GM23338 (cell line): ENCODE measurements around the gene SH3BP4. TPM values are rescaled to one million over a fixed set of nuclear protein-coding genes. Genes with fewer than 3 reads are reported as not detected.

Experiments used
- ATAC-seq: fragments of 200-7000 bp; cut with Tn5 transposase; 3 replicates; pipeline ENCODE4 v1.9.1; 2020
- DNase-seq: peaks from one replicate; pipeline ENCODE4 v3.0.0-alpha.2; 2015; ENCODE audit warnings: low spot score
- H2AFZ ChIP-seq: fragments of 200-600 bp; sonication (generic); 2 replicates; pipeline ENCODE4 v1.8.0; 2016; ENCODE audit warnings: antibody characterized with exemption, mild to moderate bottlenecking, moderate library complexity
- H3F3A ChIP-seq: fragments of 200-600 bp; sonication (generic); replicated peaks from 2 replicates; pipeline ENCODE4 v1.8.0; 2017; ENCODE audit warnings: antibody characterized with exemption, mixed run types, low read depth
- H3K27ac ChIP-seq: fragments of 200-600 bp; sonication (generic); 2 replicates; pipeline ENCODE4 v1.6.1; 2016; ENCODE audit warnings: low read depth
- H3K27me3 ChIP-seq: fragments of 200-600 bp; sonication (generic); 2 replicates; pipeline ENCODE4 v1.8.0; 2016; ENCODE audit warnings: mild to moderate bottlenecking, mixed run types, moderate library complexity; ENCODE audit not compliant: insufficient read depth
- H3K36me3 ChIP-seq: fragments of 200-600 bp; sonication (generic); 2 replicates; pipeline ENCODE4 v1.8.0; 2016; ENCODE audit warnings: mild to moderate bottlenecking; ENCODE audit not compliant: insufficient read depth
- H3K4me1 ChIP-seq: fragments of 200-600 bp; sonication (generic); 2 replicates; pipeline ENCODE4 v1.8.0; 2016; ENCODE audit warnings: mild to moderate bottlenecking, moderate library complexity; ENCODE audit not compliant: insufficient read depth
- H3K4me2 ChIP-seq: fragments of 200-600 bp; sonication (generic); 2 replicates; pipeline ENCODE4 v1.7.1; 2017; ENCODE audit warnings: mixed run types
- H3K4me3 ChIP-seq: fragments of 200-600 bp; sonication (generic); 2 replicates; pipeline ENCODE4 v1.6.1; 2016; ENCODE audit warnings: mixed run types
- H3K79me2 ChIP-seq: fragments of 200-600 bp; sonication (generic); replicated peaks from 2 replicates; pipeline ENCODE4 v1.8.0; 2017; ENCODE audit warnings: mild to moderate bottlenecking; ENCODE audit not compliant: insufficient read depth
- H3K9me2 ChIP-seq: fragments of 200-600 bp; sonication (generic); 2 replicates; pipeline ENCODE4 v1.8.0; 2017; ENCODE audit not compliant: insufficient read depth
- H4K20me1 ChIP-seq: fragments of 200-600 bp; sonication (generic); replicated peaks from 2 replicates; pipeline ENCODE4 v1.8.0; 2017; ENCODE audit warnings: mild to moderate bottlenecking; ENCODE audit not compliant: insufficient read depth
- H3K27ac Mint-ChIP-seq: 2 replicates; pipeline ENCODE4 v1.8.0; 2020; ENCODE audit warnings: inconsistent platforms, mild to moderate bottlenecking, moderate library complexity, mixed read lengths
- H3K27me3 Mint-ChIP-seq: 3 replicates; pipeline ENCODE4 v1.8.0; 2022; ENCODE audit warnings: low read depth, mild to moderate bottlenecking, moderate library complexity, mixed read lengths, inconsistent platforms; ENCODE audit not compliant: insufficient read depth, poor library complexity
- H3K36me3 Mint-ChIP-seq: 3 replicates; pipeline ENCODE4 v1.8.0; 2021; ENCODE audit warnings: low read depth, mild to moderate bottlenecking, inconsistent platforms, moderate library complexity, mixed read lengths
- H3K4me1 Mint-ChIP-seq: 3 replicates; pipeline ENCODE4 v1.8.0; 2020; ENCODE audit warnings: mild to moderate bottlenecking, inconsistent platforms, mixed read lengths
- H3K4me3 Mint-ChIP-seq: 3 replicates; pipeline ENCODE4 v1.8.0; 2021; ENCODE audit warnings: moderate library complexity, mild to moderate bottlenecking, inconsistent platforms, mixed read lengths
- H3K9me3 Mint-ChIP-seq: 3 replicates; pipeline ENCODE4 v1.8.0; 2020; ENCODE audit warnings: moderate library complexity, mild to moderate bottlenecking, inconsistent platforms, mixed read lengths
- CREB1 ChIP-seq: fragments of 250-450 bp; sonication (Bioruptor Pico); IDR thresholded peaks from 2 replicates; pipeline ENCODE4 v1.5.0; 2020; ENCODE audit warnings: low read depth, mild to moderate bottlenecking, moderate library complexity
- CTCF ChIP-seq, 2 experiments: fragments of 200-600 bp in 1 of 2; sonication (generic) in 1 of 2; conservative IDR thresholded peaks; 2 replicates each; pipeline versions ENCODE4 v1.5.1 to v1.6.1; 2016 to 2017; ENCODE audit warnings: antibody characterized with exemption in 2 of 2, low read depth in 2 of 2, mild to moderate bottlenecking in 2 of 2, moderate library complexity in 1 of 2
- ETS1 ChIP-seq: IDR thresholded peaks from 2 replicates; pipeline ENCODE4 v1.6.1; 2016; ENCODE audit warnings: antibody characterized with exemption
- EZH2 ChIP-seq: fragments of 200-600 bp; sonication (generic); IDR thresholded peaks from one replicate; pipeline ENCODE4 v1.8.0; 2017; ENCODE audit warnings: antibody characterized with exemption, mild to moderate bottlenecking, low read depth; ENCODE audit not compliant: unreplicated experiment
- EZH2phosphoT487 ChIP-seq: fragments of 200-600 bp; sonication (generic); IDR thresholded peaks from one replicate; pipeline ENCODE4 v1.8.1; 2018; ENCODE audit warnings: antibody characterized with exemption; ENCODE audit not compliant: unreplicated experiment
- JUNB ChIP-seq: IDR thresholded peaks from one replicate; pipeline ENCODE4 v1.6.1; 2016; ENCODE audit warnings: antibody characterized with exemption; ENCODE audit not compliant: unreplicated experiment
- NANOG ChIP-seq: IDR thresholded peaks from 2 replicates; pipeline ENCODE4 v1.6.1; 2016; ENCODE audit warnings: antibody characterized with exemption, borderline replicate concordance
- POLR2AphosphoS5 ChIP-seq: IDR thresholded peaks from 2 replicates; pipeline ENCODE4 v1.6.1; 2016; ENCODE audit warnings: antibody characterized with exemption, low read depth
- STAT1 ChIP-seq: IDR thresholded peaks from one replicate; pipeline ENCODE4 v1.6.1; 2016; ENCODE audit warnings: antibody characterized with exemption; ENCODE audit not compliant: unreplicated experiment
- ZNF114 ChIP-seq: fragments of 250-450 bp; sonication (Bioruptor Pico); IDR thresholded peaks from 2 replicates; pipeline ENCODE4 v1.5.0; 2020; ENCODE audit warnings: mild to moderate bottlenecking, moderate library complexity
- ZNF331 ChIP-seq: fragments of 250-450 bp; sonication (Bioruptor Pico); IDR thresholded peaks from 2 replicates; pipeline ENCODE4 v1.5.0; 2020; ENCODE audit warnings: low read depth, mild to moderate bottlenecking, moderate library complexity
- polyA plus RNA-seq: library from polyadenylated mRNA; unstranded; fragments of >200 nt; fragmentation: Nextera tagmentation; extraction: Ambion mirVana; gene quantifications from 2 replicates; pipeline ENCODE4 v1.2.1, GENCODE V29; 2016
- total RNA-seq: library from RNA; depleted of rRNA; stranded (reverse); fragments of >200 nt; shearing (Covaris generic); gene quantifications from 2 replicates; pipeline ENCODE4 v1.2.3, GENCODE V29; 2014
- TF ChIP-seq, protein P1 (sequence below): fragments of 250-450 bp; sonication (Bioruptor Pico); IDR thresholded peaks from 2 replicates; pipeline ENCODE4 v1.5.0; 2020; ENCODE audit warnings: mild to moderate bottlenecking, moderate library complexity
- TF ChIP-seq, protein P2 (sequence below): IDR thresholded peaks from one replicate; pipeline ENCODE4 v1.6.1; 2018; ENCODE audit warnings: antibody characterized with exemption; ENCODE audit not compliant: unreplicated experiment

The SH3BP4 gene
- total and polyA plus RNA-seq, 2 experiments from 2014 or later = 15.6 to 50.9 TPM

GRCh38 chr2:234930397-234930796 is 21.4 kb upstream of the SH3BP4 start:
- Histone ChIP-seq H3K4me2 (no peak overlapping the region), H4K20me1 (no peaks in the 10 kb centered on the region), H3K4me3 (no peak overlapping the region), H2AFZ (no peak overlapping the region), H3K79me2 (no peaks in the 10 kb centered on the region), H3K27ac (no peak overlapping the region), H3K4me1 (peaks cover 23% of the 10 kb centered on the region), H3K9me2 (0 out of 2 replicates have a peak, but pooled peaks cover 4% of the 10 kb centered on the region), H3K36me3 (no peaks in the 10 kb centered on the region), H3F3A (no peaks in the 10 kb centered on the region), H3K27me3 (no peaks in the 10 kb centered on the region)
- H3K4me3 Mint-ChIP-seq = no peak overlapping the region
- no peaks in the 10 kb centered on the region; the same call in 1 of the 3 replicates for H3K9me3 Mint-ChIP-seq
- no peaks in the 10 kb centered on the region for H3K36me3 Mint-ChIP-seq
- H3K27me3 Mint-ChIP-seq = peaks cover 7% of the 10 kb centered on the region
- H3K4me1 Mint-ChIP-seq = peaks cover 25% of the 10 kb centered on the region
- H3K27ac Mint-ChIP-seq = no peak overlapping the region
- ATAC-seq (no peak), DNase-seq (no peak)
- TF ChIP-seq ZNF331 (CRISPR knock-in tag) (no peak), JUNB (no peak), NANOG (no peak), POLR2AphosphoS5 (no peak), EZH2phosphoT487 (no peak), ZNF114 (no peak), ETS1 (no peak), EZH2 (no peak), STAT1 (no peak), CREB1 (CRISPR knock-in tag) (no peak), CTCF (conservative IDR thresholded peaks at IDR 0.05; ENCODE audit: low read depth in 2 of 2) (no peak)
- TF ChIP-seq, protein P1, sequence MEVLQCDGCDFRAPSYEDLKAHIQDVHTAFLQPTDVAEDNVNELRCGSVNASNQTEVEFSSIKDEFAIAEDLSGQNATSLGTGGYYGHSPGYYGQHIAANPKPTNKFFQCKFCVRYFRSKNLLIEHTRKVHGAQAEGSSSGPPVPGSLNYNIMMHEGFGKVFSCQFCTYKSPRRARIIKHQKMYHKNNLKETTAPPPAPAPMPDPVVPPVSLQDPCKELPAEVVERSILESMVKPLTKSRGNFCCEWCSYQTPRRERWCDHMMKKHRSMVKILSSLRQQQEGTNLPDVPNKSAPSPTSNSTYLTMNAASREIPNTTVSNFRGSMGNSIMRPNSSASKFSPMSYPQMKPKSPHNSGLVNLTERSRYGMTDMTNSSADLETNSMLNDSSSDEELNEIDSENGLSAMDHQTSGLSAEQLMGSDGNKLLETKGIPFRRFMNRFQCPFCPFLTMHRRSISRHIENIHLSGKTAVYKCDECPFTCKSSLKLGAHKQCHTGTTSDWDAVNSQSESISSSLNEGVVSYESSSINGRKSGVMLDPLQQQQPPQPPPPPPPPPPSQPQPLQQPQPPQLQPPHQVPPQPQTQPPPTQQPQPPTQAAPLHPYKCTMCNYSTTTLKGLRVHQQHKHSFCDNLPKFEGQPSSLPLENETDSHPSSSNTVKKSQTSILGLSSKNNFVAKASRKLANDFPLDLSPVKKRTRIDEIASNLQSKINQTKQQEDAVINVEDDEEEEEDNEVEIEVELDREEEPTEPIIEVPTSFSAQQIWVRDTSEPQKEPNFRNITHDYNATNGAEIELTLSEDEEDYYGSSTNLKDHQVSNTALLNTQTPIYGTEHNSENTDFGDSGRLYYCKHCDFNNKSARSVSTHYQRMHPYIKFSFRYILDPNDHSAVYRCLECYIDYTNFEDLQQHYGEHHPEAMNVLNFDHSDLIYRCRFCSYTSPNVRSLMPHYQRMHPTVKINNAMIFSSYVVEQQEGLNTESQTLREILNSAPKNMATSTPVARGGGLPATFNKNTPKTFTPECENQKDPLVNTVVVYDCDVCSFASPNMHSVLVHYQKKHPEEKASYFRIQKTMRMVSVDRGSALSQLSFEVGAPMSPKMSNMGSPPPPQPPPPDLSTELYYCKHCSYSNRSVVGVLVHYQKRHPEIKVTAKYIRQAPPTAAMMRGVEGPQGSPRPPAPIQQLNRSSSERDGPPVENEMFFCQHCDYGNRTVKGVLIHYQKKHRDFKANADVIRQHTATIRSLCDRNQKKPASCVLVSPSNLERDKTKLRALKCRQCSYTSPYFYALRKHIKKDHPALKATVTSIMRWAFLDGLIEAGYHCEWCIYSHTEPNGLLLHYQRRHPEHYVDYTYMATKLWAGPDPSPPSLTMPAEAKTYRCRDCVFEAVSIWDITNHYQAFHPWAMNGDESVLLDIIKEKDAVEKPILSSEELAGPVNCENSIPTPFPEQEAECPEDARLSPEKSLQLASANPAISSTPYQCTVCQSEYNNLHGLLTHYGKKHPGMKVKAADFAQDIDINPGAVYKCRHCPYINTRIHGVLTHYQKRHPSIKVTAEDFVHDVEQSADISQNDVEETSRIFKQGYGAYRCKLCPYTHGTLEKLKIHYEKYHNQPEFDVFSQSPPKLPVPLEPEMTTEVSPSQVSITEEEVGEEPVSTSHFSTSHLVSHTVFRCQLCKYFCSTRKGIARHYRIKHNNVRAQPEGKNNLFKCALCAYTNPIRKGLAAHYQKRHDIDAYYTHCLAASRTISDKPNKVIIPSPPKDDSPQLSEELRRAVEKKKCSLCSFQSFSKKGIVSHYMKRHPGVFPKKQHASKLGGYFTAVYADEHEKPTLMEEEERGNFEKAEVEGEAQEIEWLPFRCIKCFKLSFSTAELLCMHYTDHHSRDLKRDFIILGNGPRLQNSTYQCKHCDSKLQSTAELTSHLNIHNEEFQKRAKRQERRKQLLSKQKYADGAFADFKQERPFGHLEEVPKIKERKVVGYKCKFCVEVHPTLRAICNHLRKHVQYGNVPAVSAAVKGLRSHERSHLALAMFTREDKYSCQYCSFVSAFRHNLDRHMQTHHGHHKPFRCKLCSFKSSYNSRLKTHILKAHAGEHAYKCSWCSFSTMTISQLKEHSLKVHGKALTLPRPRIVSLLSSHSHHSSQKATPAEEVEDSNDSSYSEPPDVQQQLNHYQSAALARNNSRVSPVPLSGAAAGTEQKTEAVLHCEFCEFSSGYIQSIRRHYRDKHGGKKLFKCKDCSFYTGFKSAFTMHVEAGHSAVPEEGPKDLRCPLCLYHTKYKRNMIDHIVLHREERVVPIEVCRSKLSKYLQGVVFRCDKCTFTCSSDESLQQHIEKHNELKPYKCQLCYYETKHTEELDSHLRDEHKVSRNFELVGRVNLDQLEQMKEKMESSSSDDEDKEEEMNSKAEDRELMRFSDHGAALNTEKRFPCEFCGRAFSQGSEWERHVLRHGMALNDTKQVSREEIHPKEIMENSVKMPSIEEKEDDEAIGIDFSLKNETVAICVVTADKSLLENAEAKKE (CRISPR knock-in tag) = no peak
- TF ChIP-seq, protein P2, sequence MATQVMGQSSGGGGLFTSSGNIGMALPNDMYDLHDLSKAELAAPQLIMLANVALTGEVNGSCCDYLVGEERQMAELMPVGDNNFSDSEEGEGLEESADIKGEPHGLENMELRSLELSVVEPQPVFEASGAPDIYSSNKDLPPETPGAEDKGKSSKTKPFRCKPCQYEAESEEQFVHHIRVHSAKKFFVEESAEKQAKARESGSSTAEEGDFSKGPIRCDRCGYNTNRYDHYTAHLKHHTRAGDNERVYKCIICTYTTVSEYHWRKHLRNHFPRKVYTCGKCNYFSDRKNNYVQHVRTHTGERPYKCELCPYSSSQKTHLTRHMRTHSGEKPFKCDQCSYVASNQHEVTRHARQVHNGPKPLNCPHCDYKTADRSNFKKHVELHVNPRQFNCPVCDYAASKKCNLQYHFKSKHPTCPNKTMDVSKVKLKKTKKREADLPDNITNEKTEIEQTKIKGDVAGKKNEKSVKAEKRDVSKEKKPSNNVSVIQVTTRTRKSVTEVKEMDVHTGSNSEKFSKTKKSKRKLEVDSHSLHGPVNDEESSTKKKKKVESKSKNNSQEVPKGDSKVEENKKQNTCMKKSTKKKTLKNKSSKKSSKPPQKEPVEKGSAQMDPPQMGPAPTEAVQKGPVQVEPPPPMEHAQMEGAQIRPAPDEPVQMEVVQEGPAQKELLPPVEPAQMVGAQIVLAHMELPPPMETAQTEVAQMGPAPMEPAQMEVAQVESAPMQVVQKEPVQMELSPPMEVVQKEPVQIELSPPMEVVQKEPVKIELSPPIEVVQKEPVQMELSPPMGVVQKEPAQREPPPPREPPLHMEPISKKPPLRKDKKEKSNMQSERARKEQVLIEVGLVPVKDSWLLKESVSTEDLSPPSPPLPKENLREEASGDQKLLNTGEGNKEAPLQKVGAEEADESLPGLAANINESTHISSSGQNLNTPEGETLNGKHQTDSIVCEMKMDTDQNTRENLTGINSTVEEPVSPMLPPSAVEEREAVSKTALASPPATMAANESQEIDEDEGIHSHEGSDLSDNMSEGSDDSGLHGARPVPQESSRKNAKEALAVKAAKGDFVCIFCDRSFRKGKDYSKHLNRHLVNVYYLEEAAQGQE = no peak
